ENCODE results near the gene GNB2. TPM values are rescaled to one million over a fixed set of nuclear protein-coding genes. Genes with fewer than 3 reads are reported as not detected.

The GNB2 gene
- total and polyA plus RNA-seq, 2 of the 8 experiments (the other 6 are each of a cell fraction or from before 2014, with no cell fraction given), result 157 to 260 TPM

GRCh38 chr7:100723732-100724275 is 50.3 kb downstream of the GNB2 start:
- TF ChIP-seq MAFK (IDR thresholded peaks at IDR 0.05; ENCODE audit: low read depth, low read length) (no peak), KDM4A (IDR thresholded peaks at IDR 0.05; ENCODE audit: low read depth, low read length, severe bottlenecking) (no peak), RAD21 (IDR thresholded peaks at IDR 0.05 in 1 of 2, conservative IDR thresholded peaks at IDR 0.05 in 1 of 2; ENCODE audit: low read depth in 2 of 2, low read length in 2 of 2) (no peak)
- TF ChIP-seq, protein P1, sequence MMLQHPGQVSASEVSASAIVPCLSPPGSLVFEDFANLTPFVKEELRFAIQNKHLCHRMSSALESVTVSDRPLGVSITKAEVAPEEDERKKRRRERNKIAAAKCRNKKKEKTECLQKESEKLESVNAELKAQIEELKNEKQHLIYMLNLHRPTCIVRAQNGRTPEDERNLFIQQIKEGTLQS (IDR thresholded peaks at IDR 0.05; ENCODE audit: insufficient read depth, low read depth, low read length), result no peak
- H3K23ac ChIP-seq (ENCODE audit: insufficient read length), result no peak overlapping the region
- no peak overlapping the region for H3K14ac ChIP-seq (ENCODE audit: insufficient read length)
- H3K9ac ChIP-seq (replicated peaks in 1 of 4; ENCODE audit: extremely low read depth in 1 of 4, low read depth in 3 of 4, low read length in 3 of 4), result no peak overlapping the region
- H2BK15ac ChIP-seq (ENCODE audit: low read length), result no peak overlapping the region
- FAIRE-seq, result no peak
- peaks cover 8% of the 10 kb centered on the region; the same call in 1 of the 2 replicates for H3K23me2 ChIP-seq (ENCODE audit: low read depth, low read length)
- no peaks in the 10 kb centered on the region for H3K9me3 ChIP-seq (ENCODE audit: insufficient read depth in 2 of 2, low read depth in 1 of 2, low read length in 1 of 2)
- no peak overlapping the region for H2BK20ac ChIP-seq (ENCODE audit: low read length)
- H3K79me2 ChIP-seq (ENCODE audit: control insufficient read depth in 1 of 2, insufficient read depth in 2 of 2, low read length in 2 of 2), result no peaks in the 10 kb centered on the region
- no peaks in the 10 kb centered on the region for H3K79me1 ChIP-seq (ENCODE audit: low read depth, low read length)
- H3K4me1 ChIP-seq (replicated peaks in 1 of 4; ENCODE audit: control insufficient read depth in 3 of 4, insufficient read depth in 4 of 4, low read length in 3 of 4), result peaks cover 0 to 5% (median 2%) of the 10 kb centered on the region in 4 experiments; a peak in 5 of 7 replicates
- H2BK12ac ChIP-seq (ENCODE audit: low read depth, low read length), result no peak overlapping the region
- 88% methylated on average over 16 of the region's 16 CpGs; no CpG with 5 or more reads in 1 of the 2 experiments for WGBS, 2 experiments (ENCODE audit: extremely low coverage in 1 of 2, insufficient coverage in 1 of 2, insufficient read length in 1 of 2, insufficient replicate concordance in 2 of 2, low coverage in 1 of 2, low lambda C conversion rate in 2 of 2, missing lambda C conversion rate in 1 of 2)
- H3K27ac ChIP-seq (ENCODE audit: low read depth, low read length), result no peak overlapping the region
- no peak overlapping the region for H2AFZ ChIP-seq (ENCODE audit: low read length)
- H4K5ac ChIP-seq (ENCODE audit: insufficient read length, low read depth, low read length), result no peak overlapping the region
- ChIA-PET CTCF (ENCODE audit: partially characterized antibody) (interaction anchor here (0.6 to 16.4 kb wide), 10 partner anchors 12 to 254 kb away, joined by 3 to 197 read pairs (median 3); partner anchors contain the start of gene POP7), POLR2A (ENCODE audit: partially characterized antibody) (interaction anchor here (0.7 to 1.6 kb wide), 5 partner anchors 18 to 154 kb away, joined by 3 to 6 read pairs (median 4); partner anchors contain the start of gene POP7)
- peaks cover 7 to 26% (median 26%) of the 10 kb centered on the region in 4 experiments for H3K27me3 ChIP-seq (replicated peaks in 1 of 4; ENCODE audit: control insufficient read depth in 3 of 4, extremely low read depth in 1 of 4, insufficient read depth in 3 of 4, low read length in 3 of 4)
- no peaks in the 10 kb centered on the region for H4K20me1 ChIP-seq (replicated peaks in 1 of 2; ENCODE audit: control insufficient read depth in 1 of 2, insufficient read depth in 2 of 2, low read length in 2 of 2)
- H3K4me3 ChIP-seq (ENCODE audit: extremely low read depth in 1 of 4, insufficient read depth in 2 of 4, low read depth in 3 of 4, low read length in 4 of 4), result no peak overlapping the region
- no peak overlapping the region for H2BK5ac ChIP-seq (ENCODE audit: low read depth, low read length)
- H4K91ac ChIP-seq (replicated peaks; ENCODE audit: insufficient read length, low read length), result no peak overlapping the region
- H3K4ac ChIP-seq (replicated peaks; ENCODE audit: insufficient read length, low read depth, low read length), result no peak overlapping the region
- H4K8ac ChIP-seq (ENCODE audit: extremely low read depth, insufficient read depth, low read length), result no peak overlapping the region
- H3K18ac ChIP-seq (ENCODE audit: extremely low read depth, low read length), result no peak overlapping the region
- no peak overlapping the region for H2BK120ac ChIP-seq (replicated peaks; ENCODE audit: low read depth, low read length)
- H3K56ac ChIP-seq (replicated peaks; ENCODE audit: insufficient read length, low read depth, low read length), result no peak overlapping the region
- H3K4me2 ChIP-seq (ENCODE audit: insufficient read depth in 1 of 2, low read depth in 2 of 2, low read length in 2 of 2), result no peak overlapping the region
- H2AK5ac ChIP-seq (ENCODE audit: low read depth, low read length), result no peak overlapping the region
- no peak for DNase-seq (ENCODE audit: low read depth in 1 of 2, low spot score in 2 of 2)
- H3K36me3 ChIP-seq (ENCODE audit: control insufficient read depth in 2 of 4, insufficient read depth in 4 of 4, low read length in 3 of 4), result no peaks in the 10 kb centered on the region
